H1 (cell line): ENCODE results near the gene BMF. TPM values are rescaled to one million over a fixed set of nuclear protein-coding genes. Genes with fewer than 3 reads are reported as not detected.

ENCODE experiments used
- polyA plus RNA-seq, 7 experiments: library from polyadenylated mRNA; depleted of rRNA in 3 of 7; stranded (reverse) in 5 of 7; unstranded in 2 of 7; fragments of >200 nt in 5 of 7; fragments of 200-250 nt in 2 of 7; gene quantifications; 1 replicate in 5 of 7; 2 replicates in 1 of 7; 4 replicates in 1 of 7; pipeline versions ENCODE4 v1.2.1 to v1.2.3, GENCODE V29; 2011 to 2013; ENCODE audit warnings: missing spikeins in 2 of 7, mixed read lengths in 2 of 7
- total RNA-seq: library from RNA; stranded (reverse); fragmentation: NEBNext Ultra II Directional; extraction: Animal tissue kit (Norgen Biotek cat#: 25700); gene quantifications from 2 replicates; pipeline ENCODE4 v1.2.1, GENCODE V29; 2021
- TF ChIP-seq, protein P1 (sequence below): IDR thresholded peaks from 2 replicates; pipeline ENCODE4 v1.6.1; 2012; ENCODE audit warnings: low read length, inconsistent platforms

BMF gene
- total and polyA plus RNA-seq, 2 of the 8 experiments (the other 6 are each of a cell fraction or from before 2014, with no cell fraction given), result 21.2 to 24.2 TPM

DNA sequence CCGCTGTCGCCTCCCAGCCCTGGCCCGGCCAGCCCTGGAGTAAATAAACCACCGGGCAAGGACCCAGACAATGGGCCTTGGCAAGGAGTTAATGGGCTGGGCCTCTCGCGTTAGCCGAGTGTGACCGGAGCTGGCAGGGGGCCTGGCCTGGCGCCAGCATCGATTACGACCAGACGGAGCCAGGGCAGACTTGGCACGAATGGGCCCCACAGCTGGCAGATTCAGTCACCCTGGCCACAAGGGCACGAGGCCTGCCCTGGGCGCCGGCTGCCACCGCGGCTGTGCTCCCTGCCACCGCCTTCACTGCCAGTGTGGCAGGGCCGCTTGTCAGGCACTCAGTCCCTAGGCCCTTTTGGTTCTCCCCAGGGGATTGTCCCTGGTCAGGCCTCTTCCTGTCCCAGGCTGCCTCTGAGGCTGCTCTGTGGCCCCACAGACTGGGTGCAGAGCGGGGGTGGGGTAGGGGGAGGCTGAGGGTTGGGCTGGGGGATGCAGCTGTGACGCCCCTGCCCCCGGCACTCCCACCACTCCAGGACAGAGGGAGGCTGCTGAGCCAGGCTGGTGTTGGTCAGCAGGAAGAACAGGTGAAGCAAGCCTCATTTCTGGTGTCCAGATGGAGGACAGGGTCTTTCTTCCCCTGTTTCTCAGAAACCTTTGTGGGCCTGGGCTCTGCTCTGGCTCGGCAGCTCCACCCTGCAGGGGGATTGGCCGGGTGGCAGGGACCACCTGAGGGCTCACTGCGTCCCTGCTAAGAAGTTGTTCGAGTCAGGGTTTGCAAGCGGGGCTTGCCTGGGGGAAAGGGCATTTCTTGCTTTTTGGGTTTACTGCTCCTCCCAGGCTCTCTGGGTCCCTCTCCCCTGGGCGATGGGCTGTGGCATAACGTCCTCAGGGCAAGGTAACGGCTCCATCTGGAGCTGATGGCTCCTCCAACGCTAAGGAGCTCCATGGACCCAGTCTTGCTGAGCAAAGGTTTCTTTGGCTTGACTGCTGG lies 39.2 kb downstream of the BMF start (continued):
- TF ChIP-seq, protein P1, sequence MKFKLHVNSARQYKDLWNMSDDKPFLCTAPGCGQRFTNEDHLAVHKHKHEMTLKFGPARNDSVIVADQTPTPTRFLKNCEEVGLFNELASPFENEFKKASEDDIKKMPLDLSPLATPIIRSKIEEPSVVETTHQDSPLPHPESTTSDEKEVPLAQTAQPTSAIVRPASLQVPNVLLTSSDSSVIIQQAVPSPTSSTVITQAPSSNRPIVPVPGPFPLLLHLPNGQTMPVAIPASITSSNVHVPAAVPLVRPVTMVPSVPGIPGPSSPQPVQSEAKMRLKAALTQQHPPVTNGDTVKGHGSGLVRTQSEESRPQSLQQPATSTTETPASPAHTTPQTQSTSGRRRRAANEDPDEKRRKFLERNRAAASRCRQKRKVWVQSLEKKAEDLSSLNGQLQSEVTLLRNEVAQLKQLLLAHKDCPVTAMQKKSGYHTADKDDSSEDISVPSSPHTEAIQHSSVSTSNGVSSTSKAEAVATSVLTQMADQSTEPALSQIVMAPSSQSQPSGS, result no peak
